Measurements from ENCODE around the gene C5orf15.

C5orf15 gene

GRCh38 chr5:133921979-133922378 is 46.4 kb downstream of the C5orf15 start:
- DNase-seq (ENCODE audit: low read depth in 2 of 2), result no peak

GRCh38 chr5:133921069-133921468 is 47.4 kb downstream of the C5orf15 start:
- DNase-seq (ENCODE audit: low read depth in 2 of 2), result no peak

GRCh38 chr5:133919148-133920136 is 49.0 kb downstream of the C5orf15 start:
- no peak for DNase-seq (ENCODE audit: low read depth in 2 of 2)

- no peak for DNase-seq (ENCODE audit: low read depth in 2 of 2)
Measured at GRCh38 chr5:133918731-133919130, 49.7 kb downstream of the C5orf15 start.

- DNase-seq (ENCODE audit: low read depth in 2 of 2), result no peak
Measured at GRCh38 chr5:133918316-133918715, 50.1 kb downstream of the C5orf15 start.

DNA sequence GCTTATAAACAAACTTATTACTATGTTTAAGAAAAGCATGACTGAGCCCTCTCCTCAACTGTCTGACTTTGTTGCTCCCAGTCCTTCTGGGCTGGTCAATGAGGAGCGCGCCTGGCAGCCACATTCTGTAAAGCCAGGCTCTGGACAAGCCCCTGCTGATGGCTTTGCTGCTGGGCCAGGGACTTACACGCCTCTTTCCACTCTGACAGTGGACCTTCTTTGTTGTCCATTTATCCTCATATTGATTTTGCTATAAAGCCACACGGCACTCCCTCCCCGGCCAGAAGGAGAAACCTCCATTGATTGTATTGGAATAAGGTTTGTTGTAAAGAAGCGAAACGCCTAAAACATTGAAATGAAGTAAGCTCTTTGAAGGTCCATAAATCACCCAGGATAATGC is 50.6 kb downstream of the C5orf15 start:
- no peak for DNase-seq (ENCODE audit: low read depth in 2 of 2)

GRCh38 chr5:133916914-133917313 is 51.5 kb downstream of the C5orf15 start:
- DNase-seq (ENCODE audit: low read depth in 2 of 2), result no peak

DNA sequence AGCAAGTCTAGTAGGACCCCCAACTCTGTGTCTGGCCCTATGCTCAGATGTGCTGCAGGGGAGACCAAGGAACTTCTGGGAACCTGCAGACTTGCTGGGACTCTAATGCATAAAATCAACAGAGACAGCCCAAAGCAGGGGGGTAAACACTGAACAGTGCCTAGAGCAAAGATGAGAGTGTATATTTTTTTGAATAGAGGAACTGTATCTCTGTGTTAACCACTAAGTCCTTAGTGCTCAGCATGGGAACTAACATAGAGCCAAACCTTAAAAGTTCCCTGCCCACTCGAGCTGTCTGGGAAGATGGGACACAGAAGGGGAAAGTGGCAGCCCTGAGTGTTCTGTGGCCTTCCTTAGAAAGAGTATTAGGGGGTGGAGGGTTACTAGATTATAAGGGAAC is 51.9 kb downstream of the C5orf15 start:
- DNase-seq (ENCODE audit: low read depth in 2 of 2), result no peak

GRCh38 chr5:133914434-133914833 is 54.0 kb downstream of the C5orf15 start:
- DNase-seq (ENCODE audit: low read depth in 2 of 2), result no peak

DNA sequence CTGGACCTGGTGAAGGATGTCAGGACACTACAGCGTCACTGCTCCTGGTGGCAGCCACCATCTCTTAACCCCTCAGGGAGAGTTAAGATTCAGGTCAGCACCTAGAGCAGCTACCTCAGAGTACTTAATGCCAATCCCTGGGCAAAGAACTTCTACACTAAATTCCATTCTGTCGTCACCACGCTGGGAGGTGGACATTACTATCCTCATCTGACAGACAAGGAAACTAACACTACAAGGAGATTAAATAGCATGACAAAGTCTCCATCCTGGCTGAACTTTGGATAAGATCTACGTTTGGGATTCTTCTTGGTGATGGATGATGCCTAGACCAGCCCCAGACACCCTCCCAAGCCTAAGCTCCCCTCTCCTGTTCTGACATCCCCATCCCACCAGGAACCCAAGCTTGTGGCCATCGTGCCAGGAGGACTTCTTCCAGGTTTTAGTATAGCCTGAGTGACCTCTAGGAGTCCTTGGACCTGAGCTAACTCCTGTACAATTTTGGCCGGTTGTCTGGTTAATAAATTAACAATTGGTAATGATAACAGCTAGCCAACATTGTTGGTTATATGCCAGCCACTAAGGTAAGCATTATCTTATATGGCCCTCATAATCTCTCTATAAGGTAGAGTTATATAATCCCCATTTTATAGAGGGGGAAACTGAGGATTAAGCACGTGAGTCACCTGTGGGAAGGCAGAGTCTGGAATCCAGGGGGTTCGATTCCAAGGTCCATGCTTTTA is 54.8 kb downstream of the C5orf15 start:
- no peak for DNase-seq (ENCODE audit: low read depth in 2 of 2)

DNA sequence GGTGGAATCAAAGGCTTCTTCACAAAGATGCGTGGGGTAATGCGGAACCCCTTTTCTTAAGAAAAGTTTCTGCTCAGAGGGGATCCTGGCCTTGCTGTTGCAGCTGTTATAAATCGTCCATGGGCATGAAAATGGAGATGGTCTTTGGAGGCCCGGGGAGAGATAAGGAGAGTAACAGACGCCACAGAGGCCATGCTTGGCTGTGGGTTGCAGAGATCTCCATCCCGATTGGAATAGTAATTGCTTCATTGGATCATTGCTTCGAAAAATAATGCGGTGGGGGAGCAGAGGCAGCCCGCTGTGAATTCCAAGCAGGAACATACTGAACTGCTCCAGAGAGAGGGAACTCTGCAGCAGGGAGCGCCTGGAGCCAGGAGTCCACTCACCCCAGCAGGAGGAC is 55.5 kb downstream of the C5orf15 start:
- DNase-seq (ENCODE audit: low read depth in 2 of 2), result no peak

- DNase-seq (ENCODE audit: low read depth in 2 of 2), result no peak
Measured at GRCh38 chr5:133910571-133910970, 57.9 kb downstream of the C5orf15 start.

- no peak for DNase-seq (ENCODE audit: low read depth in 2 of 2)
Measured at GRCh38 chr5:133909603-133910002, 58.8 kb downstream of the C5orf15 start.

- DNase-seq (ENCODE audit: low read depth in 2 of 2), result no peak
Measured at GRCh38 chr5:133907075-133907474, 61.4 kb downstream of the C5orf15 start.

DNA sequence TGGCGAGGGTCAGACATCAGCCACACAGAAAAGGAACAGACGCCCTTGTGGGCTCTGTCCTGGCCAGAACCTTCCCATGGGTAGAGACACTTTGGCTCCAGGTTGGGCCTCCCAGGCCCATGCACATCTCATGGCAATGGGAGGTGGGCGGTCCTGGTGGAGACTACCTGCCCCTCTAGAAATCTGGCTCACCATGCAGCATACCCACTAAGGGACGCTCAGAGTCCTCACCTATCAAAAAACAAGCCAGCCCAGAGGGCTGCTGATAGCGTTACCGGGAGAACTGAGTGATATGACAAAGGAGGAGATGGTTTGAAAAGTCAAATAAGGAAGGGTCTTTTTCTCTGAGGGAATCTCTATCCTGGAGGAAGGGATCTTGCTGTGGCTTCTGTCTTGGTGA is 62.1 kb downstream of the C5orf15 start:
- DNase-seq (ENCODE audit: low read depth in 2 of 2), result no peak

All from stimulated activated CD4-positive, alpha-beta T cell treated with anti-CD3 and anti-CD28 coated beads, Interleukin-4, amount 100 ng/mL, for 48 hours (primary cell).